Endothelial cell of umbilical vein (primary cell): ENCODE results near the gene WAPL. TPM values are rescaled to one million over a fixed set of nuclear protein-coding genes. Genes with fewer than 3 reads are reported as not detected.

ENCODE experiments used
- Bru-seq: library from RNA; stranded (reverse); fragments of 400-500 nt; gene quantifications from one replicate; lab custom pipeline; 2021; lab: Mats Ljungman, UMichigan
- BruChase-seq, 2 experiments: library from RNA; stranded (reverse); fragments of 400-500 nt; gene quantifications; one replicate each; lab custom pipeline; 2021; lab: Mats Ljungman, UMichigan
- BruUV-seq: library from RNA; stranded (reverse); fragments of 400-500 nt; replicated peaks from 2 replicates; lab custom pipeline; 2021; lab: Mats Ljungman, UMichigan
- CTCF ChIA-PET: fragments of 300-600, 350-600 bp; sonication (Branson Sonifier 250); formaldehyde crosslinking; loops from one replicate; lab custom pipeline; 2021; ENCODE audit warnings: antibody characterized with exemption, inconsistent platforms; lab: Charles Lee
- POLR2A ChIA-PET: fragments of 300-600, 350-600 bp; sonication (Branson Sonifier 250); formaldehyde crosslinking; loops from one replicate; lab custom pipeline; 2021; ENCODE audit warnings: antibody characterized with exemption, inconsistent platforms; lab: Charles Lee
- DNase-seq: peaks from one replicate; pipeline ENCODE4 v3.0.0-alpha.2; 2011; ENCODE audit warnings: low read depth, low spot score
- FAIRE-seq: peaks from 2 replicates; lab custom pipeline; 2011; peaks lifted over from hg19 to GRCh38; lab: Jason Lieb, UNC
- H2AFZ ChIP-seq: 2 replicates; pipeline ENCODE4 v1.6.0; 2012; ENCODE audit warnings: low read depth, low read length, control low read depth, inconsistent platforms
- H3K27ac ChIP-seq: 2 replicates; pipeline ENCODE4 v1.5.1; 2011; ENCODE audit warnings: low read depth, mild to moderate bottlenecking, control low read depth, low read length, moderate library complexity; ENCODE audit not compliant: insufficient read depth
- H3K27me3 ChIP-seq, 2 experiments: 2 replicates each; pipeline versions ENCODE4 v1.6.0 to v1.6.1; 2011; ENCODE audit warnings: low read length in 2 of 2, mixed read lengths in 1 of 2; ENCODE audit not compliant: control insufficient read depth in 2 of 2, insufficient read depth in 2 of 2
- H3K36me3 ChIP-seq, 2 experiments: 2 replicates in 1 of 2; 3 replicates in 1 of 2; pipeline ENCODE4 v1.5.1; 2011; ENCODE audit warnings: low read length in 2 of 2, mild to moderate bottlenecking in 1 of 2, moderate library complexity in 1 of 2; ENCODE audit not compliant: control insufficient read depth in 2 of 2, insufficient read depth in 2 of 2; ENCODE audit errors: extremely low read depth in 1 of 2
- H3K4me1 ChIP-seq: 3 replicates; pipeline ENCODE4 v1.5.1; 2011; ENCODE audit warnings: mild to moderate bottlenecking, low read length; ENCODE audit not compliant: control insufficient read depth, insufficient read depth; ENCODE audit errors: extremely low read depth
- H3K4me2 ChIP-seq: 2 replicates; pipeline ENCODE4 v1.6.1; 2011; ENCODE audit warnings: low read length, control low read depth, mixed read lengths; ENCODE audit not compliant: insufficient read depth
- H3K4me3 ChIP-seq, 3 experiments: fragments of 200-600 bp in 1 of 3; sonication (generic), shearing (Covaris generic) in 1 of 3; replicated peaks in 1 of 3; 2 replicates each; pipeline ENCODE4 v1.5.1; 2011 to 2016; ENCODE audit warnings: control low read depth in 3 of 3, low read length in 3 of 3, mild to moderate bottlenecking in 2 of 3, inconsistent platforms in 1 of 3, low read depth in 1 of 3, moderate library complexity in 1 of 3; ENCODE audit not compliant: insufficient read depth in 1 of 3
- H3K79me2 ChIP-seq: 2 replicates; pipeline ENCODE4 v1.6.0; 2012; ENCODE audit warnings: low read length, inconsistent platforms; ENCODE audit not compliant: control insufficient read depth, insufficient read depth
- H3K9ac ChIP-seq: replicated peaks from 2 replicates; pipeline ENCODE3; 2011; ENCODE audit warnings: low read length, control low read depth; ENCODE audit not compliant: insufficient read depth; ENCODE audit errors: extremely low read depth
- H3K9me1 ChIP-seq: replicated peaks from 3 replicates; pipeline ENCODE4 v1.6.0; 2011; ENCODE audit warnings: mild to moderate bottlenecking, low read length; ENCODE audit not compliant: control insufficient read depth, insufficient read depth; ENCODE audit errors: extremely low read depth
- H3K9me3 ChIP-seq: replicated peaks from 2 replicates; pipeline ENCODE4 v1.5.1; 2012; ENCODE audit warnings: low read length, inconsistent platforms; ENCODE audit not compliant: control insufficient read depth, insufficient read depth
- H4K20me1 ChIP-seq: replicated peaks from 2 replicates; pipeline ENCODE3; 2011; ENCODE audit warnings: mild to moderate bottlenecking, low read length; ENCODE audit not compliant: control insufficient read depth, insufficient read depth; ENCODE audit errors: extremely low read depth
- EZH2 ChIP-seq: IDR thresholded peaks from 2 replicates; pipeline ENCODE4 v1.6.1; 2012; ENCODE audit warnings: borderline replicate concordance, low read depth, mild to moderate bottlenecking, moderate library complexity, low read length, inconsistent platforms; ENCODE audit not compliant: severe bottlenecking
- JUN ChIP-seq: IDR thresholded peaks from 2 replicates; pipeline ENCODE4 v1.6.1; 2011; ENCODE audit warnings: borderline replicate concordance, low read depth; ENCODE audit not compliant: insufficient read length, insufficient read depth
- MYC ChIP-seq: IDR thresholded peaks from one replicate; pipeline ENCODE4 v1.6.1; 2011; ENCODE audit warnings: mild to moderate bottlenecking, low read depth, low read length
- POLR2A ChIP-seq: IDR thresholded peaks from 2 replicates; pipeline ENCODE4 v1.6.1; 2012; ENCODE audit warnings: low read depth, mild to moderate bottlenecking, control low read depth, low read length
- POLR2AphosphoS5 ChIP-seq: IDR thresholded peaks from 2 replicates; pipeline ENCODE4 v1.6.1; 2012; ENCODE audit warnings: low read depth, mild to moderate bottlenecking, control low read depth, low read length, moderate library complexity; ENCODE audit not compliant: insufficient read depth
- dilution Hi-C: fragments of 300-500 bp; cut with MboI; formaldehyde crosslinking; loops from one replicate; pipeline ENCODE4 v1.15.0; 2019; ENCODE audit warnings: low sequenced_read_pairs; ENCODE audit not compliant: extremely low pct_ligation_motif_present
- intact Hi-C: fragments of 100-400 bp; cut with micrococcal nuclease; formaldehyde crosslinking; loops from one replicate; pipeline ENCODE4 v1.10.0; 2022
- long read RNA-seq: library from polyadenylated mRNA; stranded (forward); transcript quantifications from one replicate; pipeline ENCODE4 v2.0.0, GENCODE V29; 2021
- polyA minus RNA-seq, 3 experiments: library from RNA; depleted of rRNA, polyadenylated mRNA; stranded (reverse); fragments of >200 nt; gene quantifications; 1 replicate in 1 of 3; 2 replicates in 2 of 3; pipeline ENCODE4 v1.2.3, GENCODE V29; 2011
- polyA plus RNA-seq, 4 experiments: library from polyadenylated mRNA; depleted of rRNA in 3 of 4; stranded (reverse) in 3 of 4; unstranded in 1 of 4; fragments of >200 nt; gene quantifications; 2 replicates each; pipeline versions ENCODE4 v1.2.1 to v1.2.3, GENCODE V29; 2011 to 2012; ENCODE audit warnings: missing spikeins in 1 of 4
- total RNA-seq: library from RNA; stranded (reverse); gene quantifications from 2 replicates; pipeline ENCODE4 v1.2.3, GENCODE V29; 2021
- TF ChIP-seq, protein P1 (sequence below): IDR thresholded peaks from 2 replicates; pipeline ENCODE4 v1.6.1; 2011; ENCODE audit not compliant: insufficient read depth, insufficient read length

WAPL gene
- total RNA-seq (35.1 and 35.3 TPM in 2 replicates), polyA plus RNA-seq (6.4 and 9.2 TPM in 2 replicates), polyA minus RNA-seq (23.5 and 29.6 TPM in 2 replicates), Bru-seq, nascent RNA (percentile 91 among the genes with signal in this experiment), BruChase-seq, experiment 1, labeled RNA remaining after a 6-hour chase (percentile 83 among the genes with signal in this experiment), BruChase-seq, experiment 2, labeled RNA remaining after a 2-hour chase (percentile 91 among the genes with signal in this experiment)
- 12.4 and 12.6 TPM in 2 replicates for polyA plus RNA-seq (2011; cell fraction: cytosol; rRNA removed)
- polyA plus RNA-seq (2011; cell fraction: nucleus; rRNA removed), result 14.7 and 20.4 TPM in 2 replicates
- 29.6 and 33.0 TPM in 2 replicates for polyA plus RNA-seq (2012)
- 36.8 TPM for polyA minus RNA-seq (2011; cell fraction: cytosol; rRNA and poly(A)+ RNA removed)
- polyA minus RNA-seq (2011; cell fraction: nucleus; rRNA and poly(A)+ RNA removed), result 22.2 and 29.6 TPM in 2 replicates
- long read RNA-seq, full-length matches to known transcripts, result 23 of 53 reads
- long read RNA-seq, partial matches to known transcripts, result 8 of 53 reads
- long read RNA-seq, other reads (novel, unspliced or antisense), result 22 of 53 reads

DNA sequence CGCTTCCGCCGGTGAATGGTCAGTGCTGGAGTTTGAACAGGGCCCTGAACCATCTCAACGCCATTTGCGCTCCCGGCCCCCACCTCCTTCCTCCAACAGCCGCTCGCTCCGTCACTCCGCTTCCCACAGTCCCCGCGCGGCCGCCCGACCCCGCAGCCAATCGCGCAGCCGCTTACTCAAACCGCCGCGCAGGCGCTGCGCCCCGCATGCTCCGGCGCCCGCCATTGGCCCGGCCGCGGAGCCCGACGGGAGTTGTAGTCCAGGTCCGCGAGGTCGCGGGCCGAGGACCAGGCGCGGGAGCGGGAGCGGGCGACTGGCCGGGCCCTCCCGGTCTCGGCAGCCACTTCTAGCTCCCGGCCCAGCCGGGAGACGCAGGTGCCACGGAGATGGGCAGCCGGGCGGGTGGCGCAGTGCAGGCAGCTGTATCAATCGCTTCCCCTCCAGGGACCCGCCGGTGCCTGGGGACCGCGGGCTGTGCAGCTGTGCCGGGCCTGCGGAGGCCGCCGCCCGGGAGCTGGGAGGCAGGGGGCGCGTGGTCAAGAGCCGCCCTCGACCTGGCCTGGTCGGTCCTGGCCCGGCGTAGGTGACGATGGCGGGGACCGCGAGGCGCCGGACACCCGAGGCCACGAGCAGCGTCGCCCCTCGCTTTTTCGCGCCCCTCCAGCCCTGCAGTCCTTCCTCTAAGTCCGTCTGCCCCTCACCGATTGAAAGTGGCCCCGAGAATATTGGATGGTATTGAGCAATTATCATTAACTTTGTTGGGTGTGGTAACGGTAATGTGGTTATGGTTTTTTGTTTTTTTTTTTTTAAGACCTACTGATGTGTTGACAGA, at the start of gene WAPL:
Gene WAPL, minus strand, starts transcription at position 115 of the 832 bp plus-strand sequence. CDS start 3,723 bp downstream, outside the sequence.
- FAIRE-seq, result peak; percentile 82
- peak within 1 kb of the TSS; percentile 74 for H3K27ac ChIP-seq
- peak within 1 kb of the TSS; percentile 92 for H3K9ac ChIP-seq
- H3K9me3 ChIP-seq, result no peaks in the 10 kb centered on the region
- ChIA-PET CTCF (interaction anchor here (0.7 to 2.1 kb wide), 3 partner anchors 13 to 122 kb away, joined by 3 to 6 read pairs (median 3); no protein-coding TSS in a partner anchor), POLR2A (interaction anchor here (1.2 kb wide), 1 partner anchor 110 kb away, joined by 6 read pairs; no protein-coding TSS in a partner anchor)
- dilution Hi-C loops (no loop called here), intact Hi-C loops (loop anchor here (1.0 to 10.0 kb wide), 3 partner anchors 63 to 877 kb away; no protein-coding TSS in a partner anchor)
- peak; percentile 96 for DNase-seq
- H3K4me2 ChIP-seq, result peak within 1 kb of the TSS; percentile 94
- H3K4me1 ChIP-seq, result peaks cover 19% of the 10 kb centered on the region
- no TSS peak for BruUV-seq
- H3K27me3 ChIP-seq, result no peaks in the 10 kb centered on the region
- TF ChIP-seq EZH2 (no peak), POLR2AphosphoS5 (peak; percentile 69), JUN (no peak), POLR2A (peak; percentile 63), MYC (no peak)
- TF ChIP-seq, protein P1, sequence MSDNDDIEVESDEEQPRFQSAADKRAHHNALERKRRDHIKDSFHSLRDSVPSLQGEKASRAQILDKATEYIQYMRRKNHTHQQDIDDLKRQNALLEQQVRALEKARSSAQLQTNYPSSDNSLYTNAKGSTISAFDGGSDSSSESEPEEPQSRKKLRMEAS, result no peak
- H3K4me3 ChIP-seq, result peak within 1 kb of the TSS; percentile 96 to 99 (median 99)
- peaks cover 2 to 7% of the 10 kb centered on the region in 2 experiments for H3K36me3 ChIP-seq
- peaks cover 53% of the 10 kb centered on the region for H3K79me2 ChIP-seq
- peak within 1 kb of the TSS; percentile 80 for H2AFZ ChIP-seq
- peaks cover 15% of the 10 kb centered on the region for H4K20me1 ChIP-seq
- no peaks in the 10 kb centered on the region for H3K9me1 ChIP-seq
